PC-3 (cell line): ENCODE measurements around the gene PPP4R4.

Experiments
- CTCF ChIP-seq: fragments of 300-600 bp; sonication (generic); conservative IDR thresholded peaks from 2 replicates; pipeline ENCODE4 v1.5.1; 2017; ENCODE audit warnings: antibody characterized with exemption, low read depth, mild to moderate bottlenecking, low read length
- EZH2 ChIP-seq: fragments of 300-600 bp; sonication (generic); IDR thresholded peaks from one replicate; pipeline ENCODE4 v1.6.1; 2017; ENCODE audit warnings: antibody characterized with exemption, mild to moderate bottlenecking, low read length; ENCODE audit not compliant: unreplicated experiment
- EZH2phosphoT487 ChIP-seq: fragments of 300-600 bp; sonication (generic); IDR thresholded peaks from 2 replicates; pipeline ENCODE4 v1.6.1; 2018; ENCODE audit warnings: mild to moderate bottlenecking, antibody characterized with exemption, low read length, borderline replicate concordance

GRCh38 chr14:94291159-94291905 is 117.2 kb downstream of the PPP4R4 start:
- TF ChIP-seq CTCF (no peak), EZH2 (no peak), EZH2phosphoT487 (no peak)
